Esophagus squamous epithelium (tissue), 4 donors: ENCODE measurements around the gene CLPSL1.

Experiments
- POLR2A ChIP-seq, 4 donors: fragments of 450-650 bp; IDR thresholded peaks; one replicate each; pipeline ENCODE4 v1.6.1; 2017; ENCODE audit warnings: antibody characterized with exemption in 4 of 4, mild to moderate bottlenecking in 4 of 4, moderate library complexity in 3 of 4
- TF ChIP-seq, protein P1 (sequence below), 6 experiments: fragments of 450-650 bp in 4 of 6; fragments of 200-600 bp in 2 of 6; sonication (generic) in 2 of 6; IDR thresholded peaks; one replicate each; pipeline ENCODE4 v1.5.1; 2016 to 2019; ENCODE audit warnings: antibody characterized with exemption in 6 of 6, mild to moderate bottlenecking in 4 of 6, moderate library complexity in 4 of 6

DNA sequence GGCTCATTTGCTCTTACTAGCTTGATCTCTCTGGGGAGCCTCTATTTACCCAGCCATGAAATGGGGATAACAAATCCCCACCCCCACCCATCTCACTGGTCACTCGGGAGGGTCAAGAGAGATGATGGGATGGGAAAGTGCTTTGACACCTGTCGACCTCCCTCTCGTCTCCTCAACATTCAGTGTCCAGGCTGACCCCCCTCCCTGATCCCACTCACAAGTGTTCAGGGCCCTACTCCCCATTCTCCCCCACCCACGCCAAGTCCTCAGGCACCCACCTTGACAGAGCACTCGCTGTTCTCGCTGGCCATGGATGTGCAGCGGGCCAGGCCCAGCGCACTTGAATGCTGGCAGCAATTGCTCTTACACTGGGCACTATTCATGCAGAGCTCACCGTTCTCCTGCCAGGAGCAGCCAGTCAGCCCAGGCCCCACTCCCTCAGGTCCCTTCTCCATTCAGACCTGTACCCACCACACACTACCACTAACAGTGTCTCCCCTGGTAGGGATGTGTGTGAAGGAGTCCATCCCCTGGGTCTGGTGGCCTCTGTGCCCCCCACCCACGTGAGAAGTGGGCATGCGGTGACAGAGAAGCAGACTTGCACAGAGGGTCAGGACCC lies 14.7 kb downstream of the CLPSL1 start:
- TF ChIP-seq, protein P1, sequence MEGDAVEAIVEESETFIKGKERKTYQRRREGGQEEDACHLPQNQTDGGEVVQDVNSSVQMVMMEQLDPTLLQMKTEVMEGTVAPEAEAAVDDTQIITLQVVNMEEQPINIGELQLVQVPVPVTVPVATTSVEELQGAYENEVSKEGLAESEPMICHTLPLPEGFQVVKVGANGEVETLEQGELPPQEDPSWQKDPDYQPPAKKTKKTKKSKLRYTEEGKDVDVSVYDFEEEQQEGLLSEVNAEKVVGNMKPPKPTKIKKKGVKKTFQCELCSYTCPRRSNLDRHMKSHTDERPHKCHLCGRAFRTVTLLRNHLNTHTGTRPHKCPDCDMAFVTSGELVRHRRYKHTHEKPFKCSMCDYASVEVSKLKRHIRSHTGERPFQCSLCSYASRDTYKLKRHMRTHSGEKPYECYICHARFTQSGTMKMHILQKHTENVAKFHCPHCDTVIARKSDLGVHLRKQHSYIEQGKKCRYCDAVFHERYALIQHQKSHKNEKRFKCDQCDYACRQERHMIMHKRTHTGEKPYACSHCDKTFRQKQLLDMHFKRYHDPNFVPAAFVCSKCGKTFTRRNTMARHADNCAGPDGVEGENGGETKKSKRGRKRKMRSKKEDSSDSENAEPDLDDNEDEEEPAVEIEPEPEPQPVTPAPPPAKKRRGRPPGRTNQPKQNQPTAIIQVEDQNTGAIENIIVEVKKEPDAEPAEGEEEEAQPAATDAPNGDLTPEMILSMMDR (IDR thresholded peaks at IDR 0.05) = no peak
- TF ChIP-seq POLR2A (IDR thresholded peaks at IDR 0.05) = no peak
